Measurements from ENCODE around the gene SFSWAP. TPM values are rescaled to one million over a fixed set of nuclear protein-coding genes. Genes with fewer than 3 reads are reported as not detected.
A peak's percentile ranks its signal among the peaks of the same experiment; 100 is the strongest.

The SFSWAP gene
- total RNA-seq, 1 experiment from 2014 or later = 76.3 TPM

- no peak overlapping the region for H3K4me3 Mint-ChIP-seq
- peaks cover 27% of the 10 kb centered on the region for H3K9me3 Mint-ChIP-seq
- H3K27me3 Mint-ChIP-seq (ENCODE audit: low read depth) = no peaks in the 10 kb centered on the region
- ATAC-seq = no peak
- CTCF ChIA-PET = interaction anchor here (0.5 to 2.2 kb wide), 3 partner anchors 8 to 313 kb away, joined by 3 to 7 read pairs (median 4); no protein-coding TSS in a partner anchor
- DNase-seq (ENCODE audit: low spot score) = no peak
- POLR2A ChIA-PET = no interaction called here
- H3K4me1 Mint-ChIP-seq = peaks cover 27% of the 10 kb centered on the region
- H3K27ac Mint-ChIP-seq = peak overlapping the region; percentile 92
- H3K36me3 Mint-ChIP-seq = peaks cover 62% of the 10 kb centered on the region
- no peak for TF ChIP-seq RELA (CRISPR knock-in tag; IDR thresholded peaks at IDR 0.05; ENCODE audit: borderline replicate concordance)
- TF ChIP-seq NFYB (CRISPR knock-in tag; conservative IDR thresholded peaks at IDR 0.05; ENCODE audit: low read depth) = no peak
- TF ChIP-seq GRHL2 (CRISPR knock-in tag; IDR thresholded peaks at IDR 0.05; ENCODE audit: insufficient replicate concordance, severe bottlenecking) = no peak
- TF ChIP-seq IRF1 (CRISPR knock-in tag; IDR thresholded peaks at IDR 0.05) = no peak
- no peak for TF ChIP-seq ZNF396 (CRISPR knock-in tag; IDR thresholded peaks at IDR 0.05; ENCODE audit: borderline replicate concordance)
These were observed 36.6 kb downstream of the SFSWAP start for GRCh38 chr12:131747276-131748177.

GRCh38 chr12:131749618-131750315 is 38.9 kb downstream of the SFSWAP start:
- H3K4me3 Mint-ChIP-seq = no peak overlapping the region
- no peaks in the 10 kb centered on the region for H3K27me3 Mint-ChIP-seq (ENCODE audit: low read depth)
- H3K36me3 Mint-ChIP-seq = peaks cover 58% of the 10 kb centered on the region
- DNase-seq (ENCODE audit: low spot score) (no peak), ATAC-seq (no peak)
- ChIA-PET CTCF (interaction anchor here (0.6 to 2.3 kb wide), 3 partner anchors 9 to 273 kb away, joined by 3 to 5 read pairs (median 4); no protein-coding TSS in a partner anchor), POLR2A (no interaction called here)
- no peak for TF ChIP-seq ZNF317 (CRISPR knock-in tag; IDR thresholded peaks at IDR 0.05; ENCODE audit: borderline replicate concordance, low read depth)
- no peak for TF ChIP-seq ESRRA (CRISPR knock-in tag; IDR thresholded peaks at IDR 0.05; ENCODE audit: borderline replicate concordance)
- TF ChIP-seq PRDM15 (CRISPR knock-in tag; IDR thresholded peaks at IDR 0.05) = no peak
- TF ChIP-seq NR1H2 (CRISPR knock-in tag; IDR thresholded peaks at IDR 0.05) = no peak
- no peak for TF ChIP-seq IRF1 (CRISPR knock-in tag; IDR thresholded peaks at IDR 0.05)
- no peak for TF ChIP-seq JAZF1 (CRISPR knock-in tag; IDR thresholded peaks at IDR 0.05)
- no peak for TF ChIP-seq NR3C1 (CRISPR knock-in tag; conservative IDR thresholded peaks at IDR 0.05; ENCODE audit: low read depth)
- TF ChIP-seq MAX (CRISPR knock-in tag; IDR thresholded peaks at IDR 0.05) = no peak
- H3K4me1 Mint-ChIP-seq = peaks cover 33% of the 10 kb centered on the region
- peak overlapping the region; percentile 63; the same call in 1 of the 2 replicates for H3K27ac Mint-ChIP-seq
- H3K9me3 Mint-ChIP-seq = peaks cover 5% of the 10 kb centered on the region

- ChIA-PET POLR2A (no interaction called here), CTCF (interaction anchor here (2.3 kb wide), 1 partner anchor 45 kb away, joined by 5 read pairs; no protein-coding TSS in a partner anchor)
- Mint-ChIP-seq H3K27ac (peak overlapping the region; percentile 87), H3K9me3 (no peaks in the 10 kb centered on the region), H3K4me1 (peaks cover 36% of the 10 kb centered on the region), H3K27me3 (ENCODE audit: low read depth) (no peaks in the 10 kb centered on the region), H3K4me3 (no peak overlapping the region), H3K36me3 (peaks cover 57% of the 10 kb centered on the region)
- DNase-seq (ENCODE audit: low spot score) (no peak), ATAC-seq (no peak)
- no peak for TF ChIP-seq SP1 (CRISPR knock-in tag; conservative IDR thresholded peaks at IDR 0.05)
- TF ChIP-seq ZNF425 (CRISPR knock-in tag; conservative IDR thresholded peaks at IDR 0.05) = no peak
- no peak for TF ChIP-seq ZNF671 (CRISPR knock-in tag; IDR thresholded peaks at IDR 0.05)
- no peak for TF ChIP-seq CDX4 (CRISPR knock-in tag; IDR thresholded peaks at IDR 0.05; ENCODE audit: borderline replicate concordance)
- no peak for TF ChIP-seq HMGA2 (CRISPR knock-in tag; IDR thresholded peaks at IDR 0.05)
- TF ChIP-seq PREB (CRISPR knock-in tag; IDR thresholded peaks at IDR 0.05; ENCODE audit: borderline replicate concordance) = no peak
- no peak for TF ChIP-seq GTF2I (CRISPR knock-in tag; conservative IDR thresholded peaks at IDR 0.05)
These were observed 40.4 kb downstream of the SFSWAP start for GRCh38 chr12:131751335-131751734.
